Large intestine (tissue), 12 donors: Measurements from ENCODE around the gene CATSPERZ. TPM values are rescaled to one million over a fixed set of nuclear protein-coding genes. Genes with fewer than 3 reads are reported as not detected.

Experiments used
- DNase-seq, 2 donors: peaks; one replicate each; pipeline versions ENCODE4 v3.0.0 to v3.0.0-alpha.2; 2013
- H3K27ac ChIP-seq: one replicate; pipeline ENCODE4 v1.5.1; 2013; ENCODE audit warnings: low read length
- H3K27me3 ChIP-seq: 2 replicates; pipeline ENCODE4 v1.6.1; 2013; ENCODE audit warnings: low read length; ENCODE audit not compliant: control insufficient read depth, insufficient read depth
- H3K36me3 ChIP-seq: 2 replicates; pipeline ENCODE4 v1.6.1; 2013; ENCODE audit warnings: low read length; ENCODE audit not compliant: control insufficient read depth, insufficient read depth
- H3K4me1 ChIP-seq: one replicate; pipeline ENCODE4 v1.6.1; 2013; ENCODE audit warnings: low read length; ENCODE audit not compliant: control insufficient read depth, insufficient read depth
- H3K4me3 ChIP-seq: one replicate; pipeline ENCODE4 v1.5.1; 2013; ENCODE audit warnings: low read length
- H3K9me3 ChIP-seq: one replicate; pipeline ENCODE4 v1.6.1; 2013; ENCODE audit warnings: mild to moderate bottlenecking, low read depth, low read length, moderate library complexity; ENCODE audit not compliant: control insufficient read depth
- WGBS: methylation state at CpG from one replicate; pipeline ENCODE4 v1.1.5; 2013; ENCODE audit warnings: low lambda C conversion rate; ENCODE audit not compliant: insufficient coverage; 5-methylcytosine and 5-hydroxymethylcytosine counted together
- long read RNA-seq, 11 donors: transcript quantifications; one replicate each; lab custom pipeline, GENCODE V29; 2026
- polyA plus RNA-seq: library from polyadenylated mRNA; unstranded; fragments of 120-200 nt; gene quantifications from one replicate; pipeline ENCODE4 v1.2.1, GENCODE V29; 2013

Gene CATSPERZ
- polyA plus RNA-seq: 0.15 TPM
- long read RNA-seq, donor 1: 0 reads
- long read RNA-seq, donor 2: 0 reads
- long read RNA-seq, donor 3: 0 reads
- long read RNA-seq, donor 4: 0 reads
- long read RNA-seq, donor 5: 0 reads
- long read RNA-seq, donor 6: 0 reads
- long read RNA-seq, donor 7: 0 reads
- long read RNA-seq, donor 8, partial matches to known transcripts: 0 of 1 reads
- long read RNA-seq, donor 8, other reads (novel, unspliced or antisense): 0 of 1 reads
- long read RNA-seq, donor 9: 0 reads
- long read RNA-seq, donor 10: 0 reads
- long read RNA-seq, donor 11: 0 reads

- peaks cover 69% of the 10 kb centered on the region for H3K27me3 ChIP-seq
These were observed at the start of gene CATSPERZ for GRCh38 chr11:64299847-64300648. Gene CATSPERZ, plus strand, starts transcription at chr11:64300358. Its CDS starts 53 bp downstream, at chr11:64300411.

GRCh38 chr11:64250415-64251015 lies 49.6 kb upstream of the CATSPERZ start:
- Histone ChIP-seq H3K4me3 (peak overlapping the region; percentile 73), H3K36me3 (peaks cover 24% of the 10 kb centered on the region), H3K9me3 (no peaks in the 10 kb centered on the region), H3K4me1 (peaks cover 52% of the 10 kb centered on the region), H3K27ac (no peak overlapping the region), H3K27me3 (no peaks in the 10 kb centered on the region)
- no CpG with 5 or more reads among the region's 13 CpGs for WGBS
- no peak for DNase-seq

More at GRCh38 chr11:64299847-64300648, at the start of gene CATSPERZ:
- DNase-seq: no peak
- Histone ChIP-seq H3K4me3 (peak within 1 kb of the TSS; percentile 20), H3K9me3 (peaks cover 3% of the 10 kb centered on the region), H3K4me1 (peaks cover 27% of the 10 kb centered on the region), H3K36me3 (no peaks in the 10 kb centered on the region), H3K27ac (no peak within 1 kb of the TSS)
- WGBS: no CpG with 5 or more reads among the region's 54 CpGs

GRCh38 chr11:64251016-64251752 lies 49.0 kb upstream of the CATSPERZ start, which contains the start of gene PLCB3:
Gene PLCB3, plus strand, starts transcription at chr11:64251530. Its CDS starts 120 bp downstream, at chr11:64251650.
- peaks cover 52% of the 10 kb centered on the region for H3K4me1 ChIP-seq

GRCh38 chr11:64251753-64252002 lies 48.5 kb upstream of the CATSPERZ start:
- H3K4me1 ChIP-seq: peaks cover 52% of the 10 kb centered on the region
- peak in 1 of 2 donors; percentile 62 for DNase-seq
- H3K27ac ChIP-seq: peak overlapping the region; percentile 90

More at GRCh38 chr11:64251016-64251752, 49.0 kb upstream of the CATSPERZ start, which contains the start of gene PLCB3:
- DNase-seq: peak in 1 of 2 donors; percentile 57
- H3K9me3 ChIP-seq: no peaks in the 10 kb centered on the region
- no peaks in the 10 kb centered on the region for H3K27me3 ChIP-seq
- peak within 1 kb of the TSS; percentile 90 for H3K4me3 ChIP-seq
- peaks cover 31% of the 10 kb centered on the region for H3K36me3 ChIP-seq
- H3K27ac ChIP-seq: peak within 1 kb of the TSS; percentile 90
- no CpG with 5 or more reads among the region's 75 CpGs for WGBS

GRCh38 chr11:64252003-64252872 lies 47.9 kb upstream of the CATSPERZ start:
- peaks cover 52% of the 10 kb centered on the region for H3K4me1 ChIP-seq
- 0% methylated on average over 5 of the region's 23 CpGs for WGBS

More at GRCh38 chr11:64251753-64252002, 48.5 kb upstream of the CATSPERZ start:
- no CpG with 5 or more reads among the region's 18 CpGs for WGBS
- Histone ChIP-seq H3K36me3 (peaks cover 36% of the 10 kb centered on the region), H3K4me3 (peak overlapping the region; percentile 90), H3K27me3 (no peaks in the 10 kb centered on the region), H3K9me3 (no peaks in the 10 kb centered on the region)

GRCh38 chr11:64253043-64253442 lies 47.1 kb upstream of the CATSPERZ start:
- peaks cover 45% of the 10 kb centered on the region for H3K4me1 ChIP-seq
- peaks cover 46% of the 10 kb centered on the region for H3K36me3 ChIP-seq
- H3K4me3 ChIP-seq: peak overlapping the region; percentile 90
- WGBS: no CpG with 5 or more reads among the region's 8 CpGs
- DNase-seq: no peak
- H3K27ac ChIP-seq: peak overlapping the region; percentile 90
- no peaks in the 10 kb centered on the region for H3K9me3 ChIP-seq
- no peaks in the 10 kb centered on the region for H3K27me3 ChIP-seq

More at GRCh38 chr11:64252003-64252872, 47.9 kb upstream of the CATSPERZ start:
- Histone ChIP-seq H3K4me3 (peak overlapping the region; percentile 90), H3K27me3 (no peaks in the 10 kb centered on the region), H3K9me3 (no peaks in the 10 kb centered on the region), H3K27ac (peak overlapping the region; percentile 90), H3K36me3 (peaks cover 40% of the 10 kb centered on the region)
- DNase-seq: peak; percentile 74 to 92

- peaks cover 50% of the 10 kb centered on the region for H3K36me3 ChIP-seq
- DNase-seq: no peak
- no peak overlapping the region for H3K27ac ChIP-seq
- H3K9me3 ChIP-seq: no peaks in the 10 kb centered on the region
- no peaks in the 10 kb centered on the region for H3K27me3 ChIP-seq
- peak overlapping the region; percentile 90 for H3K4me3 ChIP-seq
- peaks cover 41% of the 10 kb centered on the region for H3K4me1 ChIP-seq
- WGBS: no CpG with 5 or more reads among the region's 5 CpGs
These were observed 46.7 kb upstream of the CATSPERZ start for GRCh38 chr11:64253481-64253880.

GRCh38 chr11:64254326-64254725 lies 45.8 kb upstream of the CATSPERZ start:
- Histone ChIP-seq H3K27ac (no peak overlapping the region), H3K4me3 (no peak overlapping the region)

More at GRCh38 chr11:64254326-64254725, 45.8 kb upstream of the CATSPERZ start:
- peaks cover 35% of the 10 kb centered on the region for H3K4me1 ChIP-seq
- no peak for DNase-seq
- no peaks in the 10 kb centered on the region for H3K27me3 ChIP-seq
- H3K36me3 ChIP-seq: peaks cover 58% of the 10 kb centered on the region
- WGBS: no CpG with 5 or more reads among the region's 7 CpGs
- H3K9me3 ChIP-seq: no peaks in the 10 kb centered on the region
